Measurements from ENCODE around the gene CHST12.

Gene CHST12

DNA sequence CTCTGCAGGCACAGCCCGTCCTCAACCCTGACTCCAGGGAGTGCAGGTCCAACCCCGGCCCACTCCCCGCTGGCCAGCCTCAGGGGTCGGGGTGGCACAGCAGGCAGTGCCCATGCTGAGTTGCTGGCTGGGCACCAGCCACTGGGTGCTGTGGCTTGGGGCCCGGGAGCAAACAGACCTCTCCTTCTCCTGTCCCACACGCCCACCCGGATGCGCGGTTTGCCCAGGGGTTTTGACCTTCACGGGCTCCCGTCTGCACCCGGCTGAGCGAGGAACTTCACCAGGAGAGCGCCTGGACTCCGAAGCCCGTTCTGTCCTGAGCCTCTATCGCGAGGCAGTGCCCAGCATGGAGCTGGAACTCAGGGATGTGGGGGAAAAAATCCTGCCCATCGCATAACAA, 75.4 kb downstream of the CHST12 start:
- Histone ChIP-seq H3K9me2 (replicated peaks; ENCODE audit: control insufficient read depth, low read length) (no peaks in the 10 kb centered on the region), H3F3A (ENCODE audit: control insufficient read depth, insufficient read depth) (no peaks in the 10 kb centered on the region), H3K4me3 (ENCODE audit: low read length) (no peak overlapping the region), H3K4me1 (ENCODE audit: control insufficient read depth, low read length) (peaks cover 3% of the 10 kb centered on the region; the same call in 1 of the 2 replicates), H3K27me3 (ENCODE audit: control insufficient read depth, low read length) (no peaks in the 10 kb centered on the region), H3K9me3 (ENCODE audit: control insufficient read depth, insufficient read depth, low read length) (no peaks in the 10 kb centered on the region), H3K79me2 (ENCODE audit: control insufficient read depth, low read length) (no peaks in the 10 kb centered on the region), H3K36me3 (ENCODE audit: control insufficient read depth, low read length) (no peaks in the 10 kb centered on the region), H4K20me1 (ENCODE audit: control insufficient read depth, insufficient read depth, low read depth, low read length) (no peaks in the 10 kb centered on the region; the same call in 1 of the 2 replicates), H3K27ac (ENCODE audit: low read depth, low read length) (no peak overlapping the region), H3K4me2 (ENCODE audit: low read length) (no peak overlapping the region)
- no peak for TF ChIP-seq CTCF (IDR thresholded peaks at IDR 0.05; ENCODE audit: low read depth, low read length, poor library complexity, severe bottlenecking)
- no peak for TF ChIP-seq EZH2phosphoT487 (IDR thresholded peaks at IDR 0.05; ENCODE audit: borderline replicate concordance, low read length)

- Histone ChIP-seq H3K4me3 (ENCODE audit: low read length) (no peak overlapping the region), H3K36me3 (ENCODE audit: control insufficient read depth, low read length) (no peaks in the 10 kb centered on the region), H3K9me2 (replicated peaks; ENCODE audit: control insufficient read depth, low read length) (no peaks in the 10 kb centered on the region), H3K9me3 (ENCODE audit: control insufficient read depth, insufficient read depth, low read length) (no peaks in the 10 kb centered on the region), H3K4me1 (ENCODE audit: control insufficient read depth, low read length) (peaks cover 3% of the 10 kb centered on the region; the same call in 1 of the 2 replicates), H3K27me3 (ENCODE audit: control insufficient read depth, low read length) (no peaks in the 10 kb centered on the region), H3K27ac (ENCODE audit: low read depth, low read length) (no peak overlapping the region), H3K79me2 (ENCODE audit: control insufficient read depth, low read length) (no peaks in the 10 kb centered on the region), H3F3A (ENCODE audit: control insufficient read depth, insufficient read depth) (no peaks in the 10 kb centered on the region), H3K4me2 (ENCODE audit: low read length) (no peak overlapping the region), H4K20me1 (ENCODE audit: control insufficient read depth, insufficient read depth, low read depth, low read length) (no peaks in the 10 kb centered on the region; the same call in 1 of the 2 replicates)
- TF ChIP-seq EZH2phosphoT487 (IDR thresholded peaks at IDR 0.05; ENCODE audit: borderline replicate concordance, low read length) (no peak), CTCF (IDR thresholded peaks at IDR 0.05; ENCODE audit: low read depth, low read length, poor library complexity, severe bottlenecking) (no peak)
These were observed 76.1 kb downstream of the CHST12 start for GRCh38 chr7:2479276-2480069.

DNA sequence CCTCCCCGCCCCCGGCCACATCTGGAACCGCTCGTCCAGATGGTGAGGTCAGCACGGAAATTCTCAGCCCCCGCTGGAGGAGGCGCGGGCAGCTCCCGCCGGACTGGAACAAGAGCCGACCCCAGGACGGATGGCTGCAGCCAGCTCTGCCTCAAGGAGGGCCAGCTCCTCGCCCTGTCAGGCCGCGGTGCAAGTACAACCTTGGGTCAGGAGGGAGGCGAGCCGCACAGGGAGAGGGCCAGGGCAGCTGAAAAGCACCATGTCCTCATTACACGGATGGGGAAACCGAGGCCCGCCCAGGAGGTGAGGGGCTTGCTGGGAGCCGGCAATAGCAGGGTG, 76.6 kb downstream of the CHST12 start:
- H3K27ac ChIP-seq (ENCODE audit: low read depth, low read length) = no peak overlapping the region
- peaks cover 3% of the 10 kb centered on the region; the same call in 1 of the 2 replicates for H3K4me1 ChIP-seq (ENCODE audit: control insufficient read depth, low read length)
- H3K36me3 ChIP-seq (ENCODE audit: control insufficient read depth, low read length) = no peaks in the 10 kb centered on the region
- H3K9me3 ChIP-seq (ENCODE audit: control insufficient read depth, insufficient read depth, low read length) = no peaks in the 10 kb centered on the region
- H4K20me1 ChIP-seq (ENCODE audit: control insufficient read depth, insufficient read depth, low read depth, low read length) = no peaks in the 10 kb centered on the region; the same call in 1 of the 2 replicates
- H3K9me2 ChIP-seq (replicated peaks; ENCODE audit: control insufficient read depth, low read length) = no peaks in the 10 kb centered on the region
- TF ChIP-seq EZH2phosphoT487 (IDR thresholded peaks at IDR 0.05; ENCODE audit: borderline replicate concordance, low read length) = no peak
- TF ChIP-seq CTCF (IDR thresholded peaks at IDR 0.05; ENCODE audit: low read depth, low read length, poor library complexity, severe bottlenecking) = no peak
- no peaks in the 10 kb centered on the region for H3K27me3 ChIP-seq (ENCODE audit: control insufficient read depth, low read length)
- no peaks in the 10 kb centered on the region for H3F3A ChIP-seq (ENCODE audit: control insufficient read depth, insufficient read depth)
- no peak overlapping the region for H3K4me3 ChIP-seq (ENCODE audit: low read length)
- H3K79me2 ChIP-seq (ENCODE audit: control insufficient read depth, low read length) = no peaks in the 10 kb centered on the region
- H3K4me2 ChIP-seq (ENCODE audit: low read length) = no peak overlapping the region
